Stimulated activated effector memory CD8-positive, alpha-beta T cell treated with anti-CD3 and anti-CD28 coated beads, Interleukin-12 subunit alpha, Interleukin-12 subunit beta, amount 100 ng/mL, for 72 hours (primary cell): Measurements from ENCODE around the gene ZMIZ1.
A peak's percentile ranks its signal among the peaks of the same experiment; 100 is the strongest.
"Not testable (repeated sequence)": the region's sequence is repeated elsewhere in the genome, so short reads cannot be mapped to it uniquely, and the experiment has no call there.

Experiments used
- ATAC-seq: fragments of 150-1000 bp; cut with Tn5 transposase; 2 replicates; pipeline ENCODE4 v1.10.0; 2021
- DNase-seq, 2 donors: peaks; one replicate each; pipeline ENCODE4 v3.0.0; 2021 to 2022; ENCODE audit warnings: low spot score in 2 of 2
- H3K27ac Mint-ChIP-seq: one replicate; pipeline ENCODE4 v1.8.0; 2022; ENCODE audit warnings: mild to moderate bottlenecking, mixed read lengths
- H3K36me3 Mint-ChIP-seq: one replicate; pipeline ENCODE4 v1.8.0; 2022; ENCODE audit warnings: mild to moderate bottlenecking, mixed read lengths
- H3K4me1 Mint-ChIP-seq: one replicate; pipeline ENCODE4 v1.8.0; 2022; ENCODE audit warnings: mixed read lengths
- H3K4me3 Mint-ChIP-seq: one replicate; pipeline ENCODE4 v1.8.0; 2022; ENCODE audit warnings: mild to moderate bottlenecking, mixed read lengths
- H3K9me3 Mint-ChIP-seq: one replicate; pipeline ENCODE4 v1.8.0; 2022; ENCODE audit warnings: mixed read lengths

The ZMIZ1 gene

DNA sequence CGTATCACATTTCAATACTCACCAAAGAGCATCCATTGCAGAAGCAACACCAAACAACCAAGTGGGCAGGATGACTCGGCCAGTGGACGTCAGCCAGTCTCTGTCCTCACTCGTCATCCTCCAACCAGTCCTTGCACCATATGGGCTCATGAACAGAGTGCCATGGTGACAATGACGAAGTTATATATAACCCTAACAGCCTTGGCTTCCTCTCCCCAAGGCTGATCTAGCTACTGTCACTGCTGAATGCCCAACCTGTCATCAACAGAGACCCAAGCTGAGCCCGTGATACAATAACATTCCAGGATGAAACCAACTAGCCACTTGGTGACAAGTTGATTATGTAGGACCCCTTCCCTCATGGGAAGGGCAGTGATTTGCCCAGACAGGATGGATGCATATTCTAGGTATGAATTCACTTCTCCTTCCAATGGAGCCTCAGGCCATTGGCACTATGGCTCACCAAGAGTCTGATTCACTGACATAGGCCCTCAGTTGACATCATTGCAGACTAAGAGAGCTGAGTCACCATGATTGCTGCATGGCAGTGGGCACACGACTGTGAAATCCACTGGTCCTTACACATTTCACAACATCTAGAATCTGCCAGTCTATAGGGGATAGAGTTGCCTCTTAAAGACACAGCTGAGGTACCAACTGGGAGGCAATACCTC, 252.2 kb downstream of the ZMIZ1 start:
- Mint-ChIP-seq H3K4me1 (peaks cover 82% of the 10 kb centered on the region), H3K36me3 (peaks cover 34% of the 10 kb centered on the region), H3K4me3 (peak overlapping the region; percentile 8), H3K27ac (peak overlapping the region; percentile 94), H3K9me3 (peaks cover 5% of the 10 kb centered on the region)
- DNase-seq, result no peak
- peak; percentile 82 for ATAC-seq

DNA sequence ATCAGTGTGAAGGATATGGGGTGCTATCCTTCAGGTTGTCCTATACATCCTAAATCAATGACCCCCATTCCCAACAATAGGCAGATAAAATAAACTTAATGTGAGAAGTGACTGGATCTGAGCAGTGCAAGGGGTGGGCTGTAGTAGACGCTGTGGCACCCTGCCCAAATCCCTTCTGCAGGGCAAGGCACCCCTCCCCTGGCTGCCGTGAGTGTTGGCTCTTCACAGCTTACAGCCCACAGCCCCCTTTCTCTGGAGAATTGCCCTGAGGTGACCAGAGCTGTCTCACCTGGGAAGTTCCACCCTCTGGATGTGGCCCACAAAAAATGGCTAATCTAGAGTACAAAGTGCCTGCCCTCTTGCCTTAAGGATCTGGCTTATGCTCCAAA, 252.7 kb downstream of the ZMIZ1 start:
- peaks cover 5% of the 10 kb centered on the region for H3K9me3 Mint-ChIP-seq
- peaks cover 79% of the 10 kb centered on the region for H3K4me1 Mint-ChIP-seq
- ATAC-seq (no peak), DNase-seq (no peak)
- peak overlapping the region; percentile 8 for H3K4me3 Mint-ChIP-seq
- H3K36me3 Mint-ChIP-seq, result peaks cover 32% of the 10 kb centered on the region
- H3K27ac Mint-ChIP-seq, result peak overlapping the region; percentile 94

DNA sequence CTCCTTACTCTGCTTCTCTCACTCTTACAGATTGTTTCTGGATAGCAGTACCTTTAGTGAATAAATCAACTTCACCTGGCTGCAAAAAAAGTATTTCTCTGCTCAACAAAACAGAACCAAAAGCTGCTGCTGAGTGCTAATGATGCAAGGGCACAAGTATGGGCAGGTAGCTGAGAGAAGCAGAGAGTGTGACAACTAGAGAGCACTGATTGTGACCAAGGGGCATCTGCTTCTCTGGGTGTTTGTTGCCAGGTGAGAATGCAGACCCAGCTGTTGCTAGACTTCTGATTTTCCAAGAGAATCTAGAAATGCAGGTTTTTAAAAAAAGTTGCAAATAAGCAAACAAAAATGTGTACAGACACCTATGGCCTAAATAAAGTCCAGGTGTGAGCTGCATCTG, 253.2 kb downstream of the ZMIZ1 start:
- Mint-ChIP-seq H3K4me3 (peak overlapping the region; percentile 8), H3K27ac (peak overlapping the region; percentile 94), H3K9me3 (peaks cover 5% of the 10 kb centered on the region), H3K36me3 (peaks cover 27% of the 10 kb centered on the region), H3K4me1 (peaks cover 75% of the 10 kb centered on the region)
- DNase-seq, result no peak
- no peak for ATAC-seq

DNA sequence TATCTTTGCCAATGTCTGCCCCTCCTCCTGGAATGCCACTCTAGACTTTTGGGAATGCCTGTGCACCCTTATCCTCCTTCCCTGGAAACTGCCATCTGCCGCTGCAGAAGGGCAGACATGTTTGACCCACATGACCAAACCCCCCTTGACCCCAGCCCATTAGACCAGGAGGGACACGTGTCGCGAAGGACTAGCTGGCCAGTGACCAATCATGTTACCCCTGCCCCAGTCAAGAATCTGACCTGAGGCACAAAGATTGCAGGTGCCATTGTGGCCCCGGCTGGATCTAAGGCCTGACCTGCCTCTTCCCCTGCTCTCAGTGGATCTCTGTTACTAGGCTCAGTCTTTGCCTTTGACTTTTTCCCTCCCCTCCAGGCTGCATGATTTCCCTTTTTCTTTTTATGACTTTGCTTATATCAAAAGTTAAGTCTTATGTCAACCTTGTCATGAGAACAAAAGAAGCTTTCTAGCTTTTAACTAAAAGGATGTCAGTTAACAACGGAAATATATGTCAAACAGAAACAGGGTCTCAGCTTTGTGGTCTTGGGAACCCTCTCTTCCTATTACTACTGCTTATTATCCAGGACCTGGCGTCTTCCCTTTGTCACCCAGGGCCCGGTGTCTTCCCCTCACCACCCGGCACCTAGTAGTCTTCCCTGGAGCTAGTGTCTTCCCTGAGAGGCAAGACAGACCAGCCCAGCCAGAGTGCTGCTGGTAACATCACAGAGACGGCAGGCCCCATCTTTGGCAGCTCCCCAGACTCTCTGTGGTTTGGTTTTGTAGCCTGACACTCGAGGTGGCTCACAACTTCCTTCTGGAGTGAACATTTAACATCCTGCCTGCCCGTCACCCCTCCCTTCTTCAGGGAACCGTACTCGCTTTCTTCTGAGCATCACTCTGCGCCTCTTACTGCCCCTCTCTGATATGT, 254.1 kb downstream of the ZMIZ1 start:
- H3K27ac Mint-ChIP-seq, result peak overlapping the region; percentile 99
- peak; percentile 53 to 89 for DNase-seq
- peak overlapping the region; percentile 75 for H3K4me3 Mint-ChIP-seq
- peaks cover 5% of the 10 kb centered on the region for H3K9me3 Mint-ChIP-seq
- peaks cover 66% of the 10 kb centered on the region for H3K4me1 Mint-ChIP-seq
- peaks cover 18% of the 10 kb centered on the region for H3K36me3 Mint-ChIP-seq
- ATAC-seq, result peak; percentile 83

DNA sequence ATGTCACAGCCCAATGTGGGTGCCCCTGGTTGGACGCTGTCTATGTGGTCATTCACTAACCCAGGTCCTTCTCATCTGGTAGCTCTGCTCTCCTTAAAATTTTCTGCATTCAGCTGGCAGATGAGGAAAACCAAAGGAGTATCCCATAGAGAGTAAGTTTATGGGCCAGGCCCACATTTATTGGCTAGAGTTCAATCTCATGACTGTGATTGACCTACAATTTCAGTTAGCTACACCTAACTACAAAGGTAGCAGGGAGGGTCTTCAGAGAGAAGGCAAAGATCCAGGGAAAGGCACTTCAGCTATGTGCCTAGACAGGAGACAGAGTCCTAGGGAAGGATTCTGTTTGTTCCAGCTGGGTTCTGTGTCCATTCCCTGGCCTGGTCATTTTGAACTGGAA, 254.8 kb downstream of the ZMIZ1 start:
- Mint-ChIP-seq H3K4me1 (peaks cover 58% of the 10 kb centered on the region), H3K4me3 (peak overlapping the region; percentile 75), H3K9me3 (peaks cover 4% of the 10 kb centered on the region), H3K27ac (peak overlapping the region; percentile 99), H3K36me3 (peaks cover 11% of the 10 kb centered on the region)
- ATAC-seq (no peak), DNase-seq (no peak)

DNA sequence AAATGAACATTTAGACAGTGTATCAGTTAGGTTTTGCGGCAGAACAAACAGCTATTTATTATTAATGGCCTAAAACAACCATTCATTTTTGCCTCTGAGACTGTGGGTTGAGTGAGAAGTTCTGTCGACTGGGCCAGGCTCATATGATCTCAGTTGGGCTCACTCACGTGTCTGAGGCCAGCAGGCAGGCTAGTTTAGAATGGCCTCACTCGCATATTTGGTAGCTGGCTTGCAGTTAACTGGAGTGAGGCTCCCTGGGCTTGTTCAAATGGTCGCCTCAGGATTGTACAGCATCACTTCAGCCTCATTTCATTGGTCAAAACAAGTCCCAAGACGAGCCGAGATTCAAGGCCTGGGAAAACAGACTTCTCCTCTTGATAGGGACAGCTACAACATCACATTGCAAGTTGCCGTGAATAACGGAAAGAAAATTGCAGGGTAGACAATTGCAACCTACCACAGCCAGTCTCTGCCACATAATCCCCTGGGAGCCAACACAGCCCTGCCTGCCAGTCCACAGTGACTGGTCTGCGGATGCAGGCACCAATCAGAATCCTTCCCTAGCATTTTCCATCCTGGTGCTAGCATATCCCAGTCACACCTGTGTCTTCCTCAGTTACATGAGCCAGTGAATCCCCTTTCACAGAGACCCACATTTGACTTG, 255.4 kb downstream of the ZMIZ1 start:
- Mint-ChIP-seq H3K4me1 (peaks cover 53% of the 10 kb centered on the region), H3K4me3 (no peak overlapping the region), H3K9me3 (no peaks in the 10 kb centered on the region), H3K27ac (peak overlapping the region; percentile 99), H3K36me3 (peaks cover 5% of the 10 kb centered on the region)
- DNase-seq (no peak), ATAC-seq (no peak)

DNA sequence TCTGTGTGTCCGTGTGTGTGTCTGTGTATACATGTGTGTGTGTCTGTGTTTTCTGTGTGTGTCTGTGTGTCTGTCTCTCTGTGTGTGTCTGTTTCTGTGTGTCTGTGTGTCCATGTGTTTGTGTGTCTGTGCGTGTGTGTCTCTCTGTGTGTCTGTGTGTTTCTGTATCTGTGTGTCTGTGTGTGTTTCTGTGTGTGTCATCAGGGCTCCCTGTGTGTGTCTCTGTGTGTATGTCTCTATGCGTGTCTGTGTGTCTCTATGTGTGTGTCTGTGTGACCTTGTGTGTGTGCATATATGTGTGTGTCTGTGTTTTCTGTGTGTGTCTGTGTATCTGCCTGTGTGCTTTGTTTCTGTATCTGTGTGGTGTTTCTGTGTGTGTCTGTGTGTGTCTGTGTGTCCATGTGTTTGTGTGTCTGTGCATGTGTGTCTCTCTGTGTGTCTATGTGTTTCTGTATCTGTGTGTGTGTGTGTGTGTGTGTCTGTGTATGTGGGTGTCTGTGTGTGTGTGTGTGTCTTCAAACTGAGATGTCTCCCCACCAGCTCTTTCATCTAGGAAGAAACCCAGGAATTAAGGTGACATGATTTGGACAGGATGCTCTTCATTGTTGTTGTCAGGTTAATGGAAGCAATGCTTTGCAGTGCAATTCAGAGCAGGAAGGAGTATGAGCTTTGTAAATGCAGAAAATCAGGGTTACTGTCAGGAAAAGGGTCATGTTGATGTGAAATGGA, 257.8 kb downstream of the ZMIZ1 start:
- no peak overlapping the region for H3K27ac Mint-ChIP-seq

DNA sequence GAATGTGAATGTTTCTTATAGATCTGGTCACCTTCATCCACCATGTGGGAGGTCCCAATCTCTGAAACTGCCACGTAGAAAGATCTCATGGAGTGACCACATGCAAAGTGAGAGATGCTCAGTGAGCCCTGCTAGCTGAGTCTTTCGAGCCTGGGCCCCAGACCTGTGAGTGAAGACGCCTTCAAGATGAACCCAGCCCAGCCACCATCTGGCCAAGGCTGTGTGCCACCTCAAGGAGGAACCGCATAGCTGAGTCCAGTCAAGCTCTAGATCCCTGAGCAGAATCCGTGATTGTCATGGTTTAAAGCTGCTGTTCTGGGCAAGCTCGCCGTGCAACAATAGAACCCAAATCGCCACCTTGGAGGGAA, 258.3 kb downstream of the ZMIZ1 start:
- H3K4me1 Mint-ChIP-seq, result peaks cover 45% of the 10 kb centered on the region
- no peaks in the 10 kb centered on the region for H3K9me3 Mint-ChIP-seq
- H3K27ac Mint-ChIP-seq, result no peak overlapping the region
- no peak for DNase-seq
- H3K36me3 Mint-ChIP-seq, result no peaks in the 10 kb centered on the region
- ATAC-seq, result no peak
- no peak overlapping the region for H3K4me3 Mint-ChIP-seq

More for the DNA sequence above, 257.8 kb downstream of the ZMIZ1 start:
- no peak for ATAC-seq
- no peaks in the 10 kb centered on the region for H3K36me3 Mint-ChIP-seq
- no peak for DNase-seq
- no peaks in the 10 kb centered on the region for H3K9me3 Mint-ChIP-seq
- peaks cover 45% of the 10 kb centered on the region for H3K4me1 Mint-ChIP-seq
- H3K4me3 Mint-ChIP-seq, result no peak overlapping the region

DNA sequence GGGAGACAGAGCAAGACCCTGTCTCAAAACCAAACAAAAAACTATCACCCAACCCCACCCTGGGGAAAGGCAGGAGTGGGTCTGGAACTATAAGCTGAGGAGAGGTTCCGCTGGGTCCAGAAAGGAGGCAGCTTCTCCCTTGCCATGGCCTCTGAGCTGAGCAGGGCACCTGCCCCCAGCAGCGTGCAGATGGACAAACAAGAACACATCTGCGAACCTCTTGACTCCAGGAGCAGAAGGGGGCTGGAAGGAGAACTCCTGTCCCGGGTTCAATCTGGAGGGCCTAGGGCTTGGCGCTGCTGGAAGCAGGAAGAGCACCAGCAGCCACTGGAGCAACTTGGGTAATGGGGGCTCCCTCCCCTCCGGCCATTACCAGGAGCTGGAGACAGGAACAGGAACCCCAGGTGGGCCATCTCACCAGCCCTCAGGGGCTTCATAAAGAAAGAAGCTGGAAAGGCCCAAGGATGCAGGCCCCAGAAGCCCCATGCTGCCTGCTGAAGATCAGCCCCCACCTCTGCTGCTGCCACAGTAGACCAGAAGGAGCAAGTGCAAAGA, 259.5 kb downstream of the ZMIZ1 start:
- peaks cover 35% of the 10 kb centered on the region for H3K4me1 Mint-ChIP-seq
- DNase-seq, result no peak
- H3K9me3 Mint-ChIP-seq, result no peaks in the 10 kb centered on the region
- peaks cover under 1% of the 10 kb centered on the region for H3K36me3 Mint-ChIP-seq
- ATAC-seq, result no peak
- H3K4me3 Mint-ChIP-seq, result no peak overlapping the region
- H3K27ac Mint-ChIP-seq, result no peak overlapping the region

DNA sequence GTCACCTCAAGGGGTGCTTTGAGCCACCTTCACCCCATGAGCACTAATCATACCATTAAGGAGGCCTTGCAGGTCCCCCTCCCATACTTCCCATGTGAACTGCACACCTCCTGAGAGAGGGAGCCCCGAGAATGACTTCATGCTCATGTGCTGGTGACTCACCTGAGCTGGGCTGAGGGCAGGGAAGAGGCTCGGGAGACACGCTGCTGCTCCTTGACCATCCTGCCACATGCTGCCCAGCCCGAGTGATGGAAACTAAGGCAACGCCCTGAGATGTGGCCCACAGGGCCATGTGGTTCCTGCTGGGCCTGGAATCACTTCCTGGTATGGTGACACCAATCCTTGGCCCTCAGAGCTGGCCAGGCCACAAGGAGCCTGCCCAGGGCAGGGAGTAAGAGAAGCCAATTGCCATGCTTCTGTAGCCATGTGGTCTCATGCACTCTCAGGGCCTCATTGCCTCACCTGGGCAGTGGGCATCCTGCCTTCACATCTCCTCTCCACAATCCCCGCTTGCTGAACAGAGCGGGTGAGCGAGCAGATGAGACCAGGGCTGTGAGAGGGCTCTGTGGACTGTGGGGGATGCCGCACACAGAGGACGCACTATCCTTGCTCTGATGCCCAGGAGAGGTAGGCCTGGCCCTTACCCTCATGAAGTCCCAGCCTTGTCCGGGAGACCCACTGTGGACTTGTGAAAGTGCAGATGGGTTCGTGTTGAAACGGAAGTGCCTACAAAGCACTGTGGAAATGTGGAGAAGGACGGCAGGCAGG, 260.2 kb downstream of the ZMIZ1 start:
- ATAC-seq (no peak), DNase-seq (no peak)
- Mint-ChIP-seq H3K27ac (no peak overlapping the region), H3K9me3 (no peaks in the 10 kb centered on the region), H3K4me1 (peaks cover 34% of the 10 kb centered on the region), H3K4me3 (no peak overlapping the region), H3K36me3 (peaks cover 5% of the 10 kb centered on the region)

DNA sequence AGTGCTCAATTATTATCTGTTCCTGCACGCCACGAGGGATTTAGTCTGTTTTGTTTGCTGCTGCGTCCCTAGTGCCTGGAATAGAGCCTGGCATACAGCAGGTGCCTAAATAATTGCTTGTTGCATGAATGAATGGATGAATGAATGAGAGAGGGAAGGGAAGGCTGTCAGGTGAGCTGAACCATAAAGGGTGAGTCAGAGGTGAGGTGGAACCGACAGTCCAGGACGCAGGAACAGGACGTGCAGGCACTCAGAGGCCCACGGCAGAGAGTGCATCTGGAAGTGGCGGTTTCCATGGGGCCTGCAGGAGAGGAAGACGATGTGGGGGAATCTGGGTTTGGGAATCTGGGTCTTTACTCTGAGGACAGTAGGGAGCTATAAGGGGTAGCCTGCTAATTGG, 260.8 kb downstream of the ZMIZ1 start:
- Mint-ChIP-seq H3K36me3 (peaks cover 5% of the 10 kb centered on the region), H3K4me1 (peaks cover 40% of the 10 kb centered on the region), H3K9me3 (no peaks in the 10 kb centered on the region), H3K27ac (no peak overlapping the region), H3K4me3 (no peak overlapping the region)
- DNase-seq (no peak), ATAC-seq (no peak)

DNA sequence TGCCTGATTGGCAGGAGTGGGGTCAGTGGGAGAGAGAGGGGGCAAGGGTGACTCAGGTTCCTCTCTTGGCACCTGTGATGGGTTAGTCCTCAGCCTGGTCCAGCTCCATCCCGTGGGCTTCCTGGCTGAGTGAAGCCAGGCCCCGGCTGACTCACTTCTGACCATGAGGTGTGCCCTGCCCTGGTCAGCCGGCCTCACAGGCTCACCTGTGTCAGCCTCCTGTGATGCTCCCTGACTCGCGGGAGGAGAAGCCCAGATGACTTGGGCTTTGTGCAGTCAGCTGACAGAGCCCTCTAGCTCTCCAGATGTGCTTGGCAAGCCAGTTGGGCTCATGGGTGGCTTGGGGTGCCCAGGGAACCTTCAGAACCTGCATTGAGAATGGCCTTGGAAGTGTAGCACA, 262.5 kb downstream of the ZMIZ1 start:
- no peak for DNase-seq
- Mint-ChIP-seq H3K27ac (peak overlapping the region; percentile 93), H3K4me3 (peak overlapping the region; percentile 46), H3K36me3 (peaks cover 5% of the 10 kb centered on the region), H3K9me3 (no peaks in the 10 kb centered on the region), H3K4me1 (peaks cover 48% of the 10 kb centered on the region)
- ATAC-seq, result peak; percentile 14

DNA sequence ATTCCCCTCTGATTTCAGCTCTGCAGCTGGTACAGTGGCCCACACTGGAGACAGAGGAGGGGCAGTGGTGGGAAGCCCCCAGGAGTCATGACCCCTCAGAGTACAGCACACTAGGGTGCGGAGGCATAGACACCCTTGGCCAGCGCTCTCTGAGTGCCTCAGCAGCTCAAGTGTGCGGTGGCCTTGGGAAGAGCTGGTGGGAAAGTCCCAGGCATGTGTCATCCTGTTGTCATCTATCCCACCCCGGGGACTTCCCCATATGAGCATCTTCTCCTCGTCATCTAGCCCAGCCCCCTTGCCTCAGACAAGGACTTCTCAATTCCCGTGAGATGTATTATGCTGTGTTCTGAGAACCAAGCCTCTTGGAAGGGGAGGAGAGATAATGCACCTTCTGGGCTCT, 262.9 kb downstream of the ZMIZ1 start:
- H3K9me3 Mint-ChIP-seq, result no peaks in the 10 kb centered on the region
- peak; percentile 58 to 91 for DNase-seq
- H3K36me3 Mint-ChIP-seq, result peaks cover 5% of the 10 kb centered on the region
- peak overlapping the region; percentile 93 for H3K27ac Mint-ChIP-seq
- peak; percentile 99 for ATAC-seq
- H3K4me1 Mint-ChIP-seq, result peaks cover 52% of the 10 kb centered on the region
- H3K4me3 Mint-ChIP-seq, result peak overlapping the region; percentile 46

DNA sequence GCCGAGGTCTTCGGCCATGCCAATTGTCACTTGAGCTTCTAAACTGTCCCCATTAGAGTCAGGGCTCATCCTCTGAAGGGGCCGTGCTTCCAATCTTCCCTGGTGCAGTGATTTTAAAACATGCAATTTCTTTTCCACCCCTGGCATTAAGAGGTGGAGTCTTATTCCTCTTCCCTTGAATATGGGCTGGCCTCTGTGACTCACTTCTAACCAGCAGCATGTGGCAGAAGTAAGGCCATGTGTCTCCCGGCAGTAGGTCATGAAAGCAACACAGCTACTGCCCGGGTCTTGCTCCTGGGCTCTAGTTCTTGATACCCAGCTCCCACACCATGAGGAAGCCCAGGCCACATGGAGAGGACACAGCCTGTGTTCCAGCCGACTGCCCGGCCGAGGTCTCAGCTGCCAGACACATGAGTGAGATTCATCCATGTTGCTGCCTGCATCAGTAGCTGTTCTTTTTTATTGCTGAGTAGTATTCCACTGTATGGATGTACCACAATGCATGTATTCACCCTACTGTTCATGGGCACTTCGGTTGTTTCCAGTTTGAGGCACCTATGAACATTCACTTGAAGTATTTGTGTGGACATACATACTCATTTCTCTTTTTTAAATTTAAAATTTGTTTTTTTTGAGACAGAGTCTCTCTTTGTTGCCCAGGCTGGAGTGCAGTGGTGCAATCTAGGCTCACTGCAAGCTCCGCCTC, 264.0 kb downstream of the ZMIZ1 start:
- peak overlapping the region; percentile 41 for H3K27ac Mint-ChIP-seq
- ATAC-seq, H3K36me3 Mint-ChIP-seq, H3K9me3 Mint-ChIP-seq, H3K4me3 Mint-ChIP-seq, DNase-seq: not testable (repeated sequence)
- H3K4me1 Mint-ChIP-seq, result peaks cover 52% of the 10 kb centered on the region
